A549 (cell line): ENCODE data around the gene NR1D1. TPM values are rescaled to one million over a fixed set of nuclear protein-coding genes. Genes with fewer than 3 reads are reported as not detected.

Experiments
- ATAC-seq, 2 experiments: fragments of 200-7000 bp in 1 of 2; fragments of >200 bp in 1 of 2; cut with Nextera tagmentation in 1 of 2; cut with Tn5 transposase in 1 of 2; 3 replicates each; pipeline versions ENCODE4 v1.8.0 to v1.9.1; 2018 to 2020; ENCODE audit warnings: mild to moderate bottlenecking in 1 of 2, moderate library complexity in 1 of 2
- CTCF ChIA-PET: fragments of 300-600 bp; sonication (Branson Sonifier 250); formaldehyde crosslinking; extraction: SDS; loops from one replicate; lab custom pipeline; 2021; ENCODE audit warnings: antibody characterized with exemption, inconsistent platforms; lab: Yijun Ruan, JAX
- POLR2A ChIA-PET: fragments of 350-600 bp; formaldehyde crosslinking; extraction: SDS; loops from one replicate; lab custom pipeline; 2021; ENCODE audit warnings: antibody characterized with exemption, inconsistent platforms; lab: Yijun Ruan, JAX
- DNase-seq, 2 experiments: peaks; one replicate each; pipeline versions ENCODE4 v3.0.0 to v3.0.0-alpha.2; 2011 to 2016; ENCODE audit warnings: low read depth in 1 of 2, low spot score in 1 of 2
- FAIRE-seq: peaks from 2 replicates; lab custom pipeline; 2011; peaks lifted over from hg19 to GRCh38; lab: Jason Lieb, UNC
- H3K27ac ChIP-seq, 2 experiments: fragments of >200 bp; sonication (Bioruptor Twin); formaldehyde crosslinking; 3 replicates each; pipeline ENCODE4 v1.5.1; 2016 to 2017
- H3K4me1 ChIP-seq: fragments of >200 bp; sonication (Bioruptor Twin); formaldehyde crosslinking; 3 replicates; pipeline ENCODE4 v1.6.1; 2016
- H3K4me2 ChIP-seq: fragments of >200 bp; sonication (Bioruptor Twin); formaldehyde crosslinking; 3 replicates; pipeline ENCODE4 v1.6.1; 2016
- H3K4me3 ChIP-seq: fragments of >200 bp; sonication (Bioruptor Twin); formaldehyde crosslinking; 3 replicates; pipeline ENCODE4 v1.5.1; 2016
- H3K9me3 ChIP-seq: fragments of >200 bp; sonication (Bioruptor Twin); formaldehyde crosslinking; 3 replicates; pipeline ENCODE4 v1.6.1; 2016
- ATOH8 ChIP-seq: fragments of 250-450 bp; sonication (Bioruptor Pico); IDR thresholded peaks from 2 replicates; pipeline ENCODE4 v1.5.0; 2020; ENCODE audit warnings: low read depth, mild to moderate bottlenecking, moderate library complexity
- BHLHE40 ChIP-seq: IDR thresholded peaks from 2 replicates; pipeline ENCODE4 v1.6.1; 2012; ENCODE audit warnings: low read depth, low read length, inconsistent platforms
- CBX2 ChIP-seq: fragments of 200-600 bp; sonication (generic); IDR thresholded peaks from 2 replicates; pipeline ENCODE4 v1.6.1; 2016; ENCODE audit warnings: low read depth, mild to moderate bottlenecking, borderline replicate concordance
- EHF ChIP-seq: fragments of 250-450 bp; sonication (Bioruptor Pico); IDR thresholded peaks from 2 replicates; pipeline ENCODE4 v1.5.0; 2020; ENCODE audit warnings: mild to moderate bottlenecking
- EP300 ChIP-seq, 2 experiments: fragments of >200 bp; sonication (Bioruptor Twin); formaldehyde crosslinking; IDR thresholded peaks; 2 replicates in 1 of 2; 3 replicates in 1 of 2; pipeline ENCODE4 v1.6.1; 2016 to 2017
- ESRRA ChIP-seq: fragments of 150-350 bp; IDR thresholded peaks from 2 replicates; pipeline ENCODE4 v1.6.1; 2014; ENCODE audit warnings: mild to moderate bottlenecking, low read length, borderline replicate concordance
- GATA3 ChIP-seq: IDR thresholded peaks from 2 replicates; pipeline ENCODE4 v1.6.1; 2012; ENCODE audit warnings: borderline replicate concordance
- HMGXB4 ChIP-seq: fragments of 250-450 bp; sonication (Bioruptor Pico); IDR thresholded peaks from 2 replicates; pipeline ENCODE4 v1.5.0; 2021; ENCODE audit warnings: mild to moderate bottlenecking, moderate library complexity, borderline replicate concordance
- MAFK ChIP-seq: fragments of 450-650 bp; IDR thresholded peaks from 2 replicates; pipeline ENCODE4 v1.6.1; 2014; ENCODE audit not compliant: partially characterized antibody
- MAZ ChIP-seq: fragments of 150-350 bp; IDR thresholded peaks from 2 replicates; pipeline ENCODE4 v1.6.1; 2014; ENCODE audit warnings: antibody characterized with exemption, low read depth, low read length, borderline replicate concordance
- NR3C1 ChIP-seq: fragments of >200 bp; sonication (Bioruptor Twin); formaldehyde crosslinking; IDR thresholded peaks from 3 replicates; pipeline ENCODE4 v1.6.1; 2017
- POLR2AphosphoS2 ChIP-seq: conservative IDR thresholded peaks from 2 replicates; pipeline ENCODE4 v1.6.1; 2012; ENCODE audit warnings: low read length, improper control_type of control experiment, inconsistent platforms
- SREBF2 ChIP-seq: fragments of 450-650 bp; IDR thresholded peaks from 2 replicates; pipeline ENCODE4 v1.6.1; 2014; ENCODE audit warnings: mild to moderate bottlenecking, moderate library complexity
- TP53 ChIP-seq: fragments of 250-450 bp; sonication (Bioruptor Pico); IDR thresholded peaks from 2 replicates; pipeline ENCODE4 v1.5.0; 2021; ENCODE audit warnings: mild to moderate bottlenecking, moderate library complexity
- ZC3H11A ChIP-seq: fragments of 450-650 bp; IDR thresholded peaks from 2 replicates; pipeline ENCODE4 v1.6.1; 2014; ENCODE audit warnings: antibody characterized with exemption, mild to moderate bottlenecking
- ZSCAN20 ChIP-seq: fragments of 250-450 bp; sonication (Bioruptor Pico); IDR thresholded peaks from 2 replicates; pipeline ENCODE4 v1.8.0; 2022; ENCODE audit warnings: mild to moderate bottlenecking, moderate library complexity
- WGBS: methylation state at CpG from one replicate; pipeline ENCODE4 v1.1.6; 2017; ENCODE audit errors: missing lambda C conversion rate; 5-methylcytosine and 5-hydroxymethylcytosine counted together
- polyA plus RNA-seq, 4 experiments: library from polyadenylated mRNA; depleted of rRNA in 3 of 4; stranded (reverse); fragments of >200 nt; fragmentation: RNase III in 1 of 4; extraction: RNeasy Plus Mini Kit Qiagen cat#74134 plus additional on column Dnase treatment in 1 of 4; gene quantifications; 2 replicates in 3 of 4; 3 replicates in 1 of 4; pipeline ENCODE4 v1.2.3, GENCODE V29; 2011 to 2017
- TF ChIP-seq, protein P1 (sequence below): fragments of >200 bp; sonication (Bioruptor Twin); formaldehyde crosslinking; IDR thresholded peaks from 2 replicates; pipeline ENCODE4 v1.6.1; 2016
- TF ChIP-seq, protein P2 (sequence below): IDR thresholded peaks from 2 replicates; pipeline ENCODE4 v1.6.1; 2012
- TF ChIP-seq, protein P3 (sequence below): fragments of 200-600 bp; sonication (generic); IDR thresholded peaks from 2 replicates; pipeline ENCODE4 v1.6.1; 2016; ENCODE audit warnings: antibody characterized with exemption, mild to moderate bottlenecking, moderate library complexity

The NR1D1 gene
- polyA plus RNA-seq, 2 of the 4 experiments (the other 2 are of a cell fraction): 1.2 to 4.4 TPM

- WGBS: 90% methylated on average over 7 of the region's 7 CpGs
- no peaks in the 10 kb centered on the region for H3K9me3 ChIP-seq
- CTCF ChIA-PET: interaction anchor here (1.2 to 34.4 kb wide), 7 partner anchors 10 to 287 kb away, joined by 3 to 919 read pairs (median 40); partner anchors contain the start of genes MED24 and NR1D1
- peaks cover 80% of the 10 kb centered on the region for H3K4me1 ChIP-seq
- H3K27ac ChIP-seq: peak overlapping the region; percentile 95; a peak in 5 of 6 replicates
- POLR2A ChIA-PET: no interaction called here
- TF ChIP-seq MAFK (no peak), SREBF2 (no peak), EP300 (IDR thresholded peaks at IDR 0.05) (no peak), BHLHE40 (no peak), HMGXB4 (no peak), ATOH8 (CRISPR knock-in tag) (no peak)
- DNase-seq: no peak
- FAIRE-seq: no peak
- ATAC-seq: no peak
- peak overlapping the region; percentile 93 for H3K4me2 ChIP-seq
- H3K4me3 ChIP-seq: no peak overlapping the region
These were observed 32.7 kb downstream of the NR1D1 start for GRCh38 chr17:40067710-40068109.

DNA sequence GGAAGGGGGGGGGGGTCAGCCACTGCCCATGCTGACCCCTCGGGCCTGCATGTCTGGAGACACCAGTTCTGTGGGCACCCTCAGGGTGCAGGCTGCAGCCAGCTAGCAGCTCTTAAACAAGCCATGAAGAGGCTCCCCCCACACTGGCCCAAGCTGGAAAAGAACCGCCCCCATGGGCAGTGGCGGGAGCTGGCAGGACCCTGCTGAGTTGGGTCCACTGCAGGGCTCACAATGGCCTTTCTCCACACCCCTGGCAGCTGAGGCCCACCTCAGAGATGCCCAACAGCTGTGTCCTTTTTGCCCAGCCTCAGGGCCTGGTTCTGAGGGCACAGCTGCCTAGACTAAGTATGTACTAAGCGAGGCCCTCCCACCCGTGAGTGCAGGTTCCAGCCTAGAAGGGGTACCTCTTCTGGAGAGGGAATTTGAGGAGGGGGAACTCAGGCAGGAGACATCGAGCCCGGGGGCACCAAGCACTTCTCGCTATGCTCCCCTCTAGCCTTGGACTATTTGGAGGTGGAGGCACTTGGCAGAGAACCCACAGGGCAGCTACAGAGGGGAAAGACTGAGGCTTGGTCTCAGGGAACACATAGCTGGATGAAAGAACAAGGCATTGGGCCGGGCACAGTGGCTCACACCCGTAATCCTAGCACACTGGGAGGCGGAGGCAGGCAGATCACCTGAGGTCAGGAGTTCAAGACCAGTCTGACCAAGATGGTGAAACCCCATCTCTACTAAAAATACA lies 34.4 kb downstream of the NR1D1 start:
- 79% methylated on average over 9 of the region's 11 CpGs for whole genome bisulfite sequencing
- Histone ChIP-seq H3K27ac (peak overlapping the region; percentile 69 to 92), H3K4me1 (peaks cover 67% of the 10 kb centered on the region), H3K4me2 (peak overlapping the region; percentile 97), H3K4me3 (0 out of 3 replicates have a peak overlapping the region, but pooled peaks have one; percentile 98), H3K9me3 (no peaks in the 10 kb centered on the region)
- FAIRE-seq (no peak), ATAC-seq (no peak), DNase-seq (no peak)
- CTCF ChIA-PET: interaction anchor here (0.7 to 34.4 kb wide), 15 partner anchors 12 to 289 kb away, joined by 3 to 919 read pairs (median 10); partner anchors contain the start of genes CSF3, MSL1 and NR1D1
- TF ChIP-seq ATOH8 (CRISPR knock-in tag) (no peak), TP53 (CRISPR knock-in tag) (no peak), EHF (CRISPR knock-in tag) (no peak), NR3C1 (no peak), POLR2AphosphoS2 (no peak), ZSCAN20 (CRISPR knock-in tag) (no peak), CBX2 (no peak), ESRRA (no peak), BHLHE40 (no peak), ZC3H11A (no peak), MAZ (no peak), GATA3 (no peak)
- TF ChIP-seq, protein P1, sequence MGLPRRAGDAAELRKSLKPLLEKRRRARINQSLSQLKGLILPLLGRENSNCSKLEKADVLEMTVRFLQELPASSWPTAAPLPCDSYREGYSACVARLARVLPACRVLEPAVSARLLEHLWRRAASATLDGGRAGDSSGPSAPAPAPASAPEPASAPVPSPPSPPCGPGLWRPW: no peak
- TF ChIP-seq, protein P2, sequence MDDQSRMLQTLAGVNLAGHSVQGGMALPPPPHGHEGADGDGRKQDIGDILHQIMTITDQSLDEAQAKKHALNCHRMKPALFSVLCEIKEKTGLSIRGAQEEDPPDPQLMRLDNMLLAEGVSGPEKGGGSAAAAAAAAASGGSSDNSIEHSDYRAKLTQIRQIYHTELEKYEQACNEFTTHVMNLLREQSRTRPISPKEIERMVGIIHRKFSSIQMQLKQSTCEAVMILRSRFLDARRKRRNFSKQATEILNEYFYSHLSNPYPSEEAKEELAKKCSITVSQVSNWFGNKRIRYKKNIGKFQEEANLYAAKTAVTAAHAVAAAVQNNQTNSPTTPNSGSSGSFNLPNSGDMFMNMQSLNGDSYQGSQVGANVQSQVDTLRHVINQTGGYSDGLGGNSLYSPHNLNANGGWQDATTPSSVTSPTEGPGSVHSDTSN: no peak
- TF ChIP-seq, protein P3, sequence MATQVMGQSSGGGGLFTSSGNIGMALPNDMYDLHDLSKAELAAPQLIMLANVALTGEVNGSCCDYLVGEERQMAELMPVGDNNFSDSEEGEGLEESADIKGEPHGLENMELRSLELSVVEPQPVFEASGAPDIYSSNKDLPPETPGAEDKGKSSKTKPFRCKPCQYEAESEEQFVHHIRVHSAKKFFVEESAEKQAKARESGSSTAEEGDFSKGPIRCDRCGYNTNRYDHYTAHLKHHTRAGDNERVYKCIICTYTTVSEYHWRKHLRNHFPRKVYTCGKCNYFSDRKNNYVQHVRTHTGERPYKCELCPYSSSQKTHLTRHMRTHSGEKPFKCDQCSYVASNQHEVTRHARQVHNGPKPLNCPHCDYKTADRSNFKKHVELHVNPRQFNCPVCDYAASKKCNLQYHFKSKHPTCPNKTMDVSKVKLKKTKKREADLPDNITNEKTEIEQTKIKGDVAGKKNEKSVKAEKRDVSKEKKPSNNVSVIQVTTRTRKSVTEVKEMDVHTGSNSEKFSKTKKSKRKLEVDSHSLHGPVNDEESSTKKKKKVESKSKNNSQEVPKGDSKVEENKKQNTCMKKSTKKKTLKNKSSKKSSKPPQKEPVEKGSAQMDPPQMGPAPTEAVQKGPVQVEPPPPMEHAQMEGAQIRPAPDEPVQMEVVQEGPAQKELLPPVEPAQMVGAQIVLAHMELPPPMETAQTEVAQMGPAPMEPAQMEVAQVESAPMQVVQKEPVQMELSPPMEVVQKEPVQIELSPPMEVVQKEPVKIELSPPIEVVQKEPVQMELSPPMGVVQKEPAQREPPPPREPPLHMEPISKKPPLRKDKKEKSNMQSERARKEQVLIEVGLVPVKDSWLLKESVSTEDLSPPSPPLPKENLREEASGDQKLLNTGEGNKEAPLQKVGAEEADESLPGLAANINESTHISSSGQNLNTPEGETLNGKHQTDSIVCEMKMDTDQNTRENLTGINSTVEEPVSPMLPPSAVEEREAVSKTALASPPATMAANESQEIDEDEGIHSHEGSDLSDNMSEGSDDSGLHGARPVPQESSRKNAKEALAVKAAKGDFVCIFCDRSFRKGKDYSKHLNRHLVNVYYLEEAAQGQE: no peak
- POLR2A ChIA-PET: interaction anchor here (0.6 to 2.3 kb wide), 6 partner anchors 12 to 384 kb away, joined by 3 to 16 read pairs (median 6); partner anchors contain the start of genes MED24, NR1D1 and PSMD3
